Pancreas (tissue), 10 donors: Measurements from ENCODE around the gene FHOD1. TPM values are rescaled to one million over a fixed set of nuclear protein-coding genes. Genes with fewer than 3 reads are reported as not detected.

ENCODE experiments used
- ATAC-seq, 4 donors: fragments of 200-7000 bp; cut with Tn5 transposase; one replicate each; pipeline versions ENCODE4 v1.8.0 to v1.9.1; 2020; ENCODE audit warnings: mild to moderate bottlenecking in 4 of 4, moderate library complexity in 4 of 4
- DNase-seq, 6 donors: peaks; one replicate each; pipeline ENCODE4 v3.0.0-alpha.2; 2020
- FAIRE-seq: peaks from 2 replicates; lab custom pipeline; 2012; peaks lifted over from hg19 to GRCh38; lab: Jason Lieb, UNC
- H3K27ac ChIP-seq, 4 donors: fragments of 200-600 bp; sonication (generic); 1 replicate in 3 of 4; 2 replicates in 1 of 4; pipeline versions ENCODE4 v1.5.0 to v1.8.0; 2020
- H3K27me3 ChIP-seq, 4 donors: fragments of 200-600 bp; one replicate each; pipeline ENCODE4 v1.8.0; 2021
- H3K36me3 ChIP-seq, 3 donors: fragments of 200-600 bp; sonication (generic) in 1 of 3; one replicate each; pipeline versions ENCODE4 v1.5.0 to v1.8.0; 2020 to 2021
- H3K4me1 ChIP-seq, 3 donors: fragments of 200-600 bp; one replicate each; pipeline ENCODE4 v1.8.0; 2021
- H3K4me3 ChIP-seq, 4 donors: fragments of 200-600 bp; sonication (generic) in 2 of 4; one replicate each; pipeline versions ENCODE4 v1.5.0 to v1.8.0; 2020 to 2021
- H3K9me3 ChIP-seq, 4 donors: fragments of 200-600 bp; one replicate each; pipeline ENCODE4 v1.8.0; 2021
- CTCF ChIP-seq, 4 donors: fragments of 200-600 bp; sonication (generic) in 3 of 4; IDR thresholded peaks; one replicate each; pipeline versions ENCODE4 v1.5.0 to v1.8.0; 2021; ENCODE audit warnings: antibody characterized with exemption in 4 of 4
- WGBS, 2 donors: extraction: QIAGEN DNeasy Blood & Tissue Kit; methylation state at CpG; one replicate each; pipeline ENCODE4 v1.1.7; 2013; 5-methylcytosine and 5-hydroxymethylcytosine counted together
- intact Hi-C, 3 donors: fragments of 100-400 bp; cut with DNase I; formaldehyde crosslinking; loops; one replicate each; pipeline versions ENCODE4 v1.11.1 to v1.14.2; 2022
- polyA plus RNA-seq, 2 donors: library from polyadenylated mRNA; stranded (reverse); fragments of 200-250 nt; gene quantifications; one replicate each; pipeline ENCODE4 v1.2.3, GENCODE V29; 2013
- total RNA-seq, 6 donors: library from RNA; stranded (reverse); fragmentation: NEBNext Ultra II Directional in 4 of 6; extraction: Animal tissue kit (Norgen Biotek cat#: 25700) in 4 of 6; gene quantifications; one replicate each; pipeline versions ENCODE4 v1.2.1 to v1.2.4, GENCODE V29; 2021 to 2023
- donor health status: healthy with polysubstance abuse.
- donor health status: DM: no; HTN: no; CAD: no; lungs with moderate emphysema.
- donor health status: DM: no; HTN: no; CAD: no.
- donor health status: control.
- donor health status: control.
- donor health status: Bipolar disorder and iron deficiency.
- donor health status: DM: yes; HTN: yes; CAD: no.
- donor health status: DM: no; HTN: no; CAD: no.
- donor health status: DM: no; HTN: no; CAD: no.
- donor health status: DM: yes; HTN: yes; CAD: no.

FHOD1 gene
- total and polyA plus RNA-seq, 8 donors: 7.8 to 41.2 (median 11.3) TPM

GRCh38 chr16:67196881-67197280 lies 50.4 kb downstream of the FHOD1 start:
- peaks cover 9 to 14% (median 11%) of the 10 kb centered on the region in 3 donors for H3K4me1 ChIP-seq
- FAIRE-seq (no peak), DNase-seq (no peak), ATAC-seq (no peak)
- WGBS, 2 donors: 92 to 95% methylated on average over 1 of the region's 1 CpG
- H3K36me3 ChIP-seq: peaks cover 0 to 33% (median 13%) of the 10 kb centered on the region in 3 donors
- no peak for TF ChIP-seq CTCF (IDR thresholded peaks at IDR 0.05)
- no peaks in the 10 kb centered on the region for H3K9me3 ChIP-seq
- intact Hi-C loops: no loop called here
- H3K27ac ChIP-seq: no peak overlapping the region
- no peaks in the 10 kb centered on the region for H3K27me3 ChIP-seq
- no peak overlapping the region for H3K4me3 ChIP-seq

DNA sequence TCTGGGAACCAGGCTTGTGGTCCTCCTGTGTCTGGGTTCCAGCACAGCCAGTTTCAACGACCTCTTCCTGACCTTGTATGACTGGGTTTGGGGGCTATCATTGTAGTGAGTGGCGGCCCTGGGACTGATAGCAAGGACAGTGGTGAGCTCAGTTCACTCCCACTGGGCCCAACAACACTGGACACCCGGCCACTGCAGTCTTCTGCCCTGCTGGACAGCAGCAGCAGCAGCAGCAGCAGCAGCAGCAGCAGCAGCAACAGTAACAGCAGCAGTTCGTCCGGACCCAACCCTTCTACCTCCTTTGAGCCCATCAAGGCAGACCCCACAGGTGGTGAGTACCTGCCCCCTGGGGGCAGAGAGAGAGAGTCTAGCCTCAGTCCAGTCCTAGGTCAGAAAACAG lies 51.6 kb downstream of the FHOD1 start:
- TF ChIP-seq CTCF (IDR thresholded peaks at IDR 0.05): no peak
- Histone ChIP-seq H3K27ac (no peak overlapping the region), H3K4me1 (peaks cover 14 to 19% (median 17%) of the 10 kb centered on the region in 3 donors), H3K9me3 (no peaks in the 10 kb centered on the region), H3K36me3 (peaks cover 0 to 27% (median 13%) of the 10 kb centered on the region in 3 donors), H3K4me3 (no peak overlapping the region), H3K27me3 (no peaks in the 10 kb centered on the region)
- intact Hi-C loops: no loop called here
- FAIRE-seq: no peak
- no peak for DNase-seq
- no peak for ATAC-seq
- 60 to 67% methylated on average over 5 of the region's 5 CpGs for WGBS, 2 donors

DNA sequence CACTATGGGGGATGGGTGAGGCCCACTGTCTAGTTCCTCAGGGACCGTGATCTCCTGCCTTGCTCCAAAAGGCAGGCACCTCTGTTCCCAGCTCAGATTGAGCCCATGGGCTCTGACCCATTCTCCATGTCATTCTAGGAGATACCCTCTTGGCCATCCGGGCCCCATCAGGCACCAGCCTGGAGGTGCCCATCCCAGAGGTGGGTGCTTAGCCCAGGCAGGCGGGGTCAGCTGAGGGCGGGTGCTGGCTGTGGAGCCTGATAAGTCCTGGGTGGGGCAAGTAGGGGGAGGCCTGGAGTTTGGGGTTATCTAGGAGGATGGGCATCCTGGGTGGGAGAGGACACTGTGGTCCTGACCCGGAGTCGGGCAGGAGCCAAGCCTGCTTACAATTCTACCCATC lies 53.0 kb downstream of the FHOD1 start:
- H3K4me3 ChIP-seq: no peak overlapping the region
- no peaks in the 10 kb centered on the region for H3K9me3 ChIP-seq
- 88 to 95% methylated on average over 6 of the region's 6 CpGs for WGBS, 2 donors
- FAIRE-seq (no peak), DNase-seq (peak in 1 of 6 donors; percentile 40), ATAC-seq (no peak)
- H3K4me1 ChIP-seq: peaks cover 14 to 19% (median 17%) of the 10 kb centered on the region in 3 donors
- H3K36me3 ChIP-seq: peaks cover 0 to 27% (median 13%) of the 10 kb centered on the region in 3 donors
- H3K27me3 ChIP-seq: no peaks in the 10 kb centered on the region
- TF ChIP-seq CTCF (IDR thresholded peaks at IDR 0.05): no peak
- intact Hi-C loops: no loop called here
- H3K27ac ChIP-seq: no peak overlapping the region

DNA sequence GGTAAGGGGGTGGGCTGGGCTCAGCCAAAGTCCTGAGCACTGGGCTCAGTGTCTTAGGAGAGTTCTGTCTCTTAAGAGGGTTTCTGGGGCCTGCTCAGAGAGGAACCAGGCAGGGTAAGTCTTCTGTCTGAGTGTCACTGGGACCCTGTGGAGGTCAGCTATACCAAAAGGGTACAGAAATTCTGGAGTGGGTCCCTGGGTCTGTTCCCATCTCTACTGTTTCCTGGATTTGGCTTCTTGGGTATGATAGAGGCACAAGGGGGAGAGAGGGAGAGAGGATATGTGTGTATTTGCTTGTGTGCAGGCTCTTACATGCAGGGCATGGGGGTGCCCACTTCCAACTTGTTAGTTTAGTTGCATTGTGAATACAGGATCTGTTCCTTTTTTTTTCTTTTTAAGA lies 53.7 kb downstream of the FHOD1 start:
- FAIRE-seq (no peak), DNase-seq (no peak), ATAC-seq (no peak)
- peak overlapping the region in 1 of 4 donors; percentile 97 for H3K4me3 ChIP-seq
- peaks cover 14 to 19% (median 17%) of the 10 kb centered on the region in 3 donors for H3K4me1 ChIP-seq
- H3K27me3 ChIP-seq: no peaks in the 10 kb centered on the region
- peaks cover 0 to 27% (median 13%) of the 10 kb centered on the region in 3 donors for H3K36me3 ChIP-seq
- H3K9me3 ChIP-seq: no peaks in the 10 kb centered on the region
- no peak for TF ChIP-seq CTCF (IDR thresholded peaks at IDR 0.05)
- no peak overlapping the region for H3K27ac ChIP-seq
- intact Hi-C loops: no loop called here

DNA sequence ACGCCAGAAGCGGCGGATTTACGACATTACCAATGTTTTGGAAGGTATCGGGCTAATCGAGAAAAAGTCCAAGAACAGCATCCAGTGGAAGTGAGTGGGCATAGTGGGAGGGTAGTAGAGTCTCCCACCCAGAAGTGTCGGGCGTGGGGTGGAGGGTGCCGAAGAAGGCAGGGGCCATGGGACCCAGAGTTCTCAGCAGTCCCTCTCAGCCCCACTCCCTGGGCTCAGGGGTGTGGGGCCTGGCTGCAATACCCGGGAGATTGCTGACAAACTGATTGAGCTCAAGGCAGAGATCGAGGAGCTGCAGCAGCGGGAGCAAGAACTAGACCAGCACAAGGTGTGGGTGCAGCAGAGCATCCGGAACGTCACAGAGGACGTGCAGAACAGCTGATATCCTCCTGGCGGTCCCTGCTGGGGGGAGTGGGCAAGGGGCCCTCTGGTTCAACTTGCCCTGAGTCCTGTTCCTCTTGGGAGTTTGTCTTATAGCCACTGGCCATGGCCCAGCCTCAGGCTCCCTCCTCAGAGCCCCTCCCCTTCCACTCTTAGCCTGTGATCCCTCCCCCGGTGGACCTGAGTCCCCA lies 54.4 kb downstream of the FHOD1 start:
- Histone ChIP-seq H3K27me3 (no peaks in the 10 kb centered on the region), H3K4me1 (peaks cover 14 to 19% (median 17%) of the 10 kb centered on the region in 3 donors), H3K27ac (peak overlapping the region in 1 of 4 donors; percentile 47), H3K9me3 (no peaks in the 10 kb centered on the region), H3K4me3 (peak overlapping the region; percentile 89 to 100 (median 97)), H3K36me3 (peaks cover 0 to 25% (median 13%) of the 10 kb centered on the region in 3 donors)
- no peak for TF ChIP-seq CTCF (IDR thresholded peaks at IDR 0.05)
- DNase-seq: no peak
- ATAC-seq: no peak
- 15 to 21% methylated on average over 17 of the region's 17 CpGs for WGBS, 2 donors
- intact Hi-C loops: no loop called here
- no peak for FAIRE-seq
